NCI-H524 treated with DMSO at 0.1 percent for 48 hours (cell line): ENCODE results near the gene SFXN4.
"Not testable (repeated sequence)": the region's sequence is repeated elsewhere in the genome, so short reads cannot be mapped to it uniquely, and the experiment has no call there.

Experiments used
- DNase-seq: peaks from one replicate; lab custom pipeline; 2025; lab: John Stamatoyannopoulos, UW

The SFXN4 gene

DNA sequence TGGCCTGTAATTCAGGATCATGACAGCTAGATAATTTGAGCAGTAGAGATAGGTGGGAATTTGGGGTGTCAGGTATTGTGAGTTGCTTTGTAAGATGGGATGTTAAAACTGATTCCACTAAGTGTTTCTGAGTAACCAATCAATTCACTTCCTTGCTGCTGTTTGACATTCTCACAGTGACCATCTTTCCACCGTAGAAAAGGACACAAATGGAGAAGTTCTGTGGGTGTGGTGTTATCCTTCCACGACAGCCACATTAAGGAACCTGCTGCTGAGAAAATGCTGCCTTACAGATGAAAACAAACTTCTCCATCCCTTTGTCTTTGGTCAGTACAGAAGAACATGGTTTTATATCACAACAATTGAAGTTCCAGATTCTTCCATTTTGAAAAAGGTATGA is 57.7 kb downstream of the SFXN4 start:
- not testable (repeated sequence) for DNase-seq

DNA sequence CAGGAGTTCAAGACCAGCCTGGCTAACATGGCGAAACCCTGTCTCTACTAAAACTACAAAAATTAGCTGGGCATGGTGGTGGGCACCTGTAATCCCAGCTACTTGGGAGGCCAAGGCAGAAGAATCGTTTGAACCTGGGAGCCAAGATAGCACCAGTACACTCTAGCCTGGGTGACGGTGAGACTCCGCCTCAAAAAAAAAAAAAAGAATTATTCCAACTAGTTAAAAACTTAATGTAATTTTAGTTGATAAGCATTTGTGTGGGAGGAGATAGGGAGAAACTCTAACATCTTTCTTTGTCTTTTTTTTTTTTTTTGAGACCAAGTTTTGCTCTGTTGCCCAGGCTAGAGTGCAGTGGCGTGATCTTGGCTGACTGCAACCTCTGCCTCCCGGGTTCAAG is 58.4 kb downstream of the SFXN4 start:
- DNase-seq = not testable (repeated sequence)

DNA sequence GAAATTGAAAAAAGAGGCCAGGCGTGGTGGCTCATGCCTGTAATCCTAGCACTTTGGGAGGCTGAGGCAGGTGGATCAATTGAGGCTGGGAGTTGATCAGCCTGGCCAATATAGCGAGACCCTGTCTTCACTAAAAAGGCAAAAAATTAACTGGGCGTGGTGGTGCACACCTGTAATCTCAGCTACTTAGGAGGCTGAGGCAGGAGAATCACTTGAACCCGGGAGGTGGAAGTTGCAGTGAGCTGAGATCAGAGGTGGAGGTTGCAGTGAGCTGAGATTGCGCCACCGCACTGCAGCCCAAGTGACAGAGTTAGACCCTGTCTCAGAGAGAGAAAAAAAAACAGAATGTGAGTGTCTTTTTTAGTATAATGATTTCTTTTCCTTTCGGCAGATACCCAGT is 59.6 kb downstream of the SFXN4 start:
- not testable (repeated sequence) for DNase-seq

DNA sequence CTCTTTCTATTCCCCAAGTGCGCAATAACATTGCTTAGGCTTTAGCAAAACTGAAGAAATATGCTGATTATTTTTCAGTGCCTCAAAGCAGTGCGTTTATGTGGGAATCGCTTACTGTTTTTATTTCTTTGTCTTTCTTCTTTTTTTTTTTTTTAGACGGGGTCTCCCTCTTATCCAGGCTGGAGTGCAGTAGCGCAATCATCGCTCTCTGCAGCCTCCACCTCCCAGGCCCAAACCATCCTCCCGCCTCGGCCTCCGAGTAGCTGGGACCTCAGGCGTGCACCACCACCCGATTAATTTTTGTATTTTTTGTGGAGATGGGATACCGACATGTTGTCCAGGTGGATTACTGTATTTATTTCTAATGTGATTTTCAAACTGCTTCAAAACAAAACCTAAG is 60.4 kb downstream of the SFXN4 start:
- DNase-seq = no peak

DNA sequence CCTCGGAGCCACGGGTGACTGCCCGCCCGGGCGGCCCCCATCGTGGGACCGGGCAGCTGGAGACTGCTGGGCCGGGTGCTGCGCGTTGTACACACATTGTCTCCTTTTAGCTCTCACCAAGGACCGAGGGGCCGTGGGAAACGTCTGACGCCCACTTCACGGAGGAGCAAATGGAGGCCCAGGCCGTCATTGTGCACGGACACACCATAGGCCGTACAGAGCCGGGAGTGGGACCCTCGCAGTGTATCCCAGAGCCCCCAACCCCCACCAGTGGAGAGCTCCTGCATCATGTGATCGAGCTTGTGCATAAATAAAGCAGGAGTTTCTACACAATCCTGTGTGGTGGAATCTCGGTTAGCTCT is 60.9 kb downstream of the SFXN4 start:
- DNase-seq = no peak

DNA sequence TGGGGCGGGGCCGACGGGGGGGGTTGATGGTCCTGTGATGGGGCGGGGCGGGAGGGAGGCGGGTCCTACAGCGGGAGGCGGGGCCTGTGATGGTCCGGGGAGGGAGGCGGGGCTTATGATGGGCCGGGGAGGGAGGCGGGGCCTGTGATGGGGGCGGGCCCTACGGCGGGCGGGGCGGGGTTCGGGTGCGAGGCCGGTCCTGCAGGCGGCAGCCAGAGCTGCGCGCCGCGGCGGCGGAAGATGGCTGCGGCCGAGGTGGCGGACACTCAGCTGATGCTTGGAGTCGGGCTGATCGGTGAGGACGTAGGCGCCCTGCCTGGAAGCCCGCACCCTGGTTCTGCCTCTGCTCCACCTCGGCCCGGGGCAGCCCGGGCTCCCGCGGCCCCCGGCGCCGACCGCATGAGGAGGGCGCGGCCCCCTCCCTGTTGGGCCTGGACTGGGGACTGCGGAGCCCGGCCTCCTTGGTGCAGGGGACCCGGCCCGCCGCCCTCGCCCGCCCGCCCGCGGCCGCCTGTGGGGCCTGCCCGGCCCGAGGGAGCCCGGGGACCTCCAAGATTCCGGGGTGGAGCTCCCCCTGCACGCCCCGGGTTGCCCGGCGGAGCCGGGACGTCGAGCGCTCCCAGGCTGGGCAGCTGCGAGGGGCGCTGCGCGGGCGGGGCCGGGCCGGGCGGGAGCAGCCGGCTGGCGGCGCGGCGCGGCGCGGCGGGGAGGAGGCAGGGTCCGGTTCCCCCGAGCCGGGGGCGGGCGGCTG is 61.4 kb downstream of the SFXN4 start, which contains the start of gene DENND10:
TSS of gene DENND10 (plus strand) at position 211 of the 751 bp plus-strand sequence. CDS start at position 241, 30 bp downstream.
- no peak for DNase-seq

DNA sequence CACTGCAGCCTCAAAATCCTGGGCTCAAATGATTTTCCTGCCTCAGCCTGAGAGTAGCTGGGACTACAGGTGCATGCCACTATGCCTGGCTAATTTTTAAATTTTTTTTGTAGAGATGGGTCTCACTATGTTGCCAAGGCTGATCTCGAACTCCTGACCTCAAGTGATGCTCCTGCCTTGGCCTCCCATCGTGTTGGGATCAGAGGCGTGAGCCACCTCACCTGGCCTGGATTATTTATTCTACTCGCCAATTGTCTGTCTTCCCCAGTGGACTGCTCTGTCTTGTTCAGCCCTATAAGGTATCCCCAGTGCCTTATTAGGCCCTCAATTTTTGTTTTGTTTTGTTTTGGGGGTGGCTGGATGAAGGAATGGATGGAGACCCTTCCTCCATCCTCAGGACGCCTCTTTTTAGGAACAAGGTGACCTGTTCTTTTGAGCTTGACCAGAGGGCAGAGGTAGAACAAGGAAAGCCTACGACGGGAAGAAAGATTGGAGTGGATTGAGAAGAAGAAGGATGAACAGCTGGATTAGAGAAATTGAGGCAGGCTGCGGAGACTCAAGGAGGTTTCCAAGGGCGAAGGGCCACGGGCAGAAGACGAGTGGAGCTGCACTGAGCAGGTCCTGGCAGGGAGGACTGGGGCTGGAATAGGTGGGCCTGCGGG is 62.1 kb downstream of the SFXN4 start:
- no peak for DNase-seq

DNA sequence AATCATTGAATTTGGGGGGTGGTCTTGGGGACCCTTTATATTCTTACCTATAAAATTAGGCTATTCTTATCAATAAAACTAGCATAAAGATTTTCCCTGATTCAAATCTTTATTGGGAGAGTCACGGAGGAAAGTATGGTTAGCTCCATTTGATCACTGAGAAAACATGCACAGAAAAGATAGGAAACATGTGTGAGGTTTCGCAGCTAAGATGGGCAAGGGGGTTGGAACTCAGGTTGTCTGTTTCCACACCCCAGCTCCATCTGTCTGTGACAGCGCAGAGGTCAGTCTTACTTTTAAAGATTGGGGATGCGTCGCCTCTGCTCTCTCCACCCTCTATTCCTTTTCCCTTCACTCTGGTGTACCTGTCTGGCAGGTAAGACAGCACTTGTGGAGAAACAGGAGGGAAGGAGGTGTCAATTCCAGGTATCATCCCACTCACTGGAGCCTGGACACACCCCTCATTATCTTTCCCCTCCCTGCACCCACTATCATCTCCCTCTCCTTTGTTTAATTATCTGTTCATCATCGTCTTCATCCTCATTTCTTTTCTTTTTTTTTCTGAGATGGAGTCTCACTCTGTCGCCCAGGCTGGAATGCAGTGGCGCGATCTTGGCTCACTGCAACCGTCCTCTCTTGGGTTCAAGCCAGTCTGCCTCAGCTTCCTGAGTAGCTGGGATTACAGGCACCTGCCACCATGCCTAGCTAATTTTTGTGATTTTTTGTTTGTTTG is 64.0 kb downstream of the SFXN4 start:
- DNase-seq = no peak

DNA sequence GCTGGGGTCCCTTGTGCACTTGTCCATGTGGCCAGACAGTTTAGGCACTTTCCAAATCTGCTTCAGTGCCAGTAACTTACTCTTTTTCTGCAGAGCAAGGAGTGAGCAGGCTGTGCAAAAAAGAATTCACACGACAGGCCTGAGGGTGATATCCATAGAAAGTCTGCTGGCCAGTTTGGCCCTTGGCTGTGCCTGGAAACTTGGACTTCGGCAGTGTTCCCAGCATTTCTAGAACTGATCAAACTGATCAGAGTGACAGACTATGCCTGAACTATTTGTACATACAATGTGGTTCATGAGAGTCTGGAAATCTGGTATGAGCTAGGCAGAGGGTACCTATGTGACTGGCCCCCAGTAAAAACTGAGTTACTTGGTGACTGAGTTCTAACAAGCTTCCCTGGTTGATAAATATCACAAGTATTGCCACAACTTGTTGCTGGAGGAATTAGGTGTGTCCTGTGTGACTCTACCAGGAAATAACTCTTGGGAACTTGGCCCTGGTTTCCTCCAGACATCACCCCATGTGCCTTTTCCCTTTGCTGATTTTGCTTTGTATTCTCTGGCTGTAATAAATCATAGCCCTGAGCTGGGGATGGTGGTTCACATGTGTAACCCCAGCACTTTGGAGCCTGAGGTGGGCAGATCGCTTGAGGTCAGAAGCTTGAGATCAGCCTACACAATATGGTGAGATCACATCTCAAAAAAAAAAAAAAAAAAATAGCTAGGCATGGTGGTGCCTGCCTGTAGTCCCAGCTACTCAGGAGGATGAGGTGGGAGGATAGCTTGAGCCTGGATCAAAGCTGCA is 64.9 kb downstream of the SFXN4 start:
- no peak for DNase-seq

DNA sequence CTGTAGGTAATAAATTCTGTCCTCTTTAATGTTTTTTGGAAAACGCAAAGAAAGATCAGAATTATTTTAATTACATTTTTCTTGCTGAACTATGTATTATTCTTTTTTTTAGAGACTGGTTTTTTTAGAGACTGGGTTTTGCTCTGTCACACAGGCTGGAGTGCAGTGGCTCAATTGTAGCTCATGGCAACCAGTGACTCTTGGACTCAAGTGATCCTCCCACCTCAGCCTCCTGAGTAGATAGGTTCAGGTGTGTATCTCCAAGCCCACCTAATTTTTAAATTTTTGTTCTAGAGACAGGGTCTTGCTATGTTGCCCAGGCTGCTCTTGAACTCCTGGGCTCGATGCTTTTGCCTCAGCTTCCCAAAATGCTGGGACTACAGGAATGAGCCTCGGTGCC is 66.9 kb downstream of the SFXN4 start:
- no peak for DNase-seq

DNA sequence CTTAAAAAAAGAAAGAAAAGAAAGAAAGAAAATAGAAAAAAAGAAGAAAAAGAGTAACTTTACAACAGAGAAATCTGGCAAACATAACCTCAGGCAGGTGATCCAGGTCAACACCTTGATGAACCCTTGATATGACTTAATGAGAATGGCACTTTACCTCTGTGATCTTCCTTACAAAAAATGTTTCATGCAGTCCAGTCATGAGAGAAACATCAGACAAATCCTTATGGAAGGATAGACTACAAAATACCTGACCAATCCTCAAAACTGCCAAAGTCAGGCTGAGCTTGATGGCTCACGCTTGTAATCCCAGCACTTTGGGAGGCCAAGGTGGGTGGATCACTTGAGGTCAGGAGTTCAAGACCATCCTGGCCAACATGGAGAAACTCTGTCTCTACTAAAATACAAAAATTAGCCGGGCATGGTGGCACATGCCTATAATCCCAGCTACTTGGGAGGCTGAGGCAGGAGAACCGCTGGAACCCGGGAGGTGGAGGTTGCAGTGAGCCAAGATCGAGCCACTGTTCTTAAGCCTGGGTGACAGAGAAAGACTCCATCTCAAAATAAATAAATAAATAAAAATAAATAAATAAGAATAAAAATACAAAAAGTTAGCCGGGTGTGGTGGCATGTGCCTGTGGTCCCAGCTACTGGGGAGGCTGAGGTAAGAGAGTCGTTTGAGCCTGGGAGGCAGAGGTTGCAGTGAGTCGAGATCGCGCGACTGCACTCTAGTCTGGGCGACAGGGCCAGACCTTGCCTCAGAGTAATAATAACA is 68.7 kb downstream of the SFXN4 start:
- not testable (repeated sequence) for DNase-seq

DNA sequence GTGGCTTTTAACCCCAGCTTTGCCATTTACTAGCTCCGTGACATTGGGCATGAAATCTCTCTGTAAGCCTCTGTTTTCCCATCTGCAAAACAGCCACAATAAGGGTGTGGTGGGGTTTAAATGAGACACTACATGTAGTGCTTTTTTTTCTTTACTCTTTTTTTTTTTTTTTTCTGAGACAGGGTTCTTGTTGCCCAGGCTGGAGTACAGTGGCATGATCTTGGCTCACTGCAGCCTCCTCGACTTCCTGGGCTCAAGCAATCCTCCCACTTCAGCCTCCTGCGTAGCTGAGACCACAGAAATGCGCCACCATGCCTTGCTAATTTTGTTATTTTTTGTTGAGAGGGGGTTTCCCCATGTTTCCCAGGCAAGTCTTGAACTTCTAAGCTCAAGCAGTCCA is 69.9 kb downstream of the SFXN4 start:
- no peak for DNase-seq

DNA sequence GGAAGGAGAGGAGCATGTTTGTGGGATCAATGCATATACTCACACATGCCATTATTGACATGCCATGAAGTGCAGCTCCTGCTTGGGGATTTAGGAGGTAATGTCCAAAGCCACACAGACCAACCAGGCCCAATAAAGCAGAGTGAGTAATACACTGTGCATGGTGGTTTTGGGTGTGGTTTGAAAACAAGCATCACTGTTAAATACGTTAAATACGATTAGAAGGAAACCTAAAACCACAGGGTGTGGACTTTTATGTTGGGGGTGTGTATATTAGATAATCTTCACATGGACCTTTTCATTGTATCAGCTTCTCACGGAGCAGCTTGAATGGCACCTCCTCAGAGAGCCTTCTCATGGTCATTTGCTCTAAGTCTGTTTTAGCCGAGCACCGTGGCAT is 74.5 kb downstream of the SFXN4 start:
- DNase-seq = no peak
